ENCODE measurements around the gene ZC3H15. TPM values are rescaled to one million over a fixed set of nuclear protein-coding genes. Genes with fewer than 3 reads are reported as not detected.

Gene ZC3H15
- total and polyA plus RNA-seq, 7 experiments from 2014 or later: 53.4 to 87.4 (median 66.8) TPM

DNA sequence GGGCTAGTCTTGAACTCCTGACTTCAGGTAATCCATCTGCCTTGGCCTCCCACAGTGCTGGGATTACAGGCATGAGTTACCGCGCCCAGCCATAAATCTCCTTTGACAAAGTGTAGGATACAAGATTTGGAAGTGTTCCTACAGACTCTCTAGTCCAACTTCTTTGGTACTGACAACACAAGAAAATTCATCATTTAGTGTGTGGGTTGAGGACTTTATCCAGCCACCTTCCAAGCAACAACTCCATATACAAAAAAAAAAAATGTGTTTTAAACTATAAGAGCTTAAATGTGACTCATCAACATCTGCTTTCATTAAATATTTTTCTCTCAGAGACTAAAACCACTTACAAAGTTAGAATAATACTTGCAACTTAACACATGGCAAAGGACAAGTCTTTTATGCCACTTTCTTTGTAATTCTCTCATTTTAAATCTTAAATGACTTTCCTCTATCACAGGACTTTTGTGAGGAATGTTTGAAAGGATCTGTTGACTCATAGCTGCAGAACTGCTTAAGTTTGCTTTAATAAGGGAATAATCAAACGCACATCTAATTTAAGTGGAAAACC is 57.6 kb downstream of the ZC3H15 start:
- POLR2A ChIA-PET: no interaction called here
- CTCF ChIA-PET: no interaction called here
- DNase-seq (no peak), ATAC-seq (no peak)
- H3K27me3 Mint-ChIP-seq: peaks cover 0 to 8% (median 5%) of the 10 kb centered on the region in 5 donors
- Histone ChIP-seq H3K27ac (ENCODE audit: low read depth, low read length) (no peak overlapping the region), H3K36me3 (ENCODE audit: control insufficient read depth in 2 of 3, insufficient read depth in 3 of 3, low read length in 3 of 3) (no peaks in the 10 kb centered on the region), H3K27me3 (ENCODE audit: control insufficient read depth in 2 of 2, insufficient read depth in 2 of 2, low read length in 2 of 2) (no peaks in the 10 kb centered on the region), H3K4me3 (ENCODE audit: low read length) (no peak overlapping the region), H3K9me3 (ENCODE audit: control insufficient read depth in 2 of 3, low read length in 3 of 3) (no peaks in the 10 kb centered on the region), H3K4me1 (ENCODE audit: control insufficient read depth in 2 of 2, insufficient read depth in 2 of 2, low read length in 2 of 2) (no peaks in the 10 kb centered on the region)
- H3K36me3 Mint-ChIP-seq: peaks cover 0 to 5% (median 0%) of the 10 kb centered on the region in 5 donors
- H3K27ac Mint-ChIP-seq: no peak overlapping the region
- H3K4me1 Mint-ChIP-seq: no peaks in the 10 kb centered on the region
- no peaks in the 10 kb centered on the region for H3K9me3 Mint-ChIP-seq
- H3K4me3 Mint-ChIP-seq: no peak overlapping the region
- intact Hi-C loops (cut with micrococcal nuclease): no loop called here

DNA sequence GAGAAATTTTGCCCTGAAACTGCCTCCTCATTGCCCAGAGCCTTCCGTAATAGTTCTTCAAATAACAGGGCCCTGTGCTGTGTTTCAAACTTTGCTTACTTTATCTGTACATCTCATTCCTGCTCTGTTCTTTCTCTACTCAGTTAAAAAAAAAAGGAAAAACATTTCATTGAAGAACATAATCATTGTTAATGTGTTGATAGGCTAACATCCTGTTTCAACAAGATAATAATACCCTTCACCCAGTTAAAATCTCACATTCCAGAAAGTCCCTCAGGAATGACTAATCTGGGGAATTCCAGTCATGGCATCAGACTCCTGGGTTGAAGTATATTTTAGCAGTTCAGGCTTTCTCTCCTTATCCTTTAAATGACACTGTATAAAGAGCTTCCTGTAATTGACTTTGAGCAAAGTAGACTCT is 58.2 kb downstream of the ZC3H15 start:
- no peaks in the 10 kb centered on the region for H3K9me3 Mint-ChIP-seq
- H3K36me3 Mint-ChIP-seq: peaks cover 0 to 5% (median 0%) of the 10 kb centered on the region in 5 donors
- H3K4me1 Mint-ChIP-seq: no peaks in the 10 kb centered on the region
- Histone ChIP-seq H3K4me3 (ENCODE audit: low read length) (no peak overlapping the region), H3K27me3 (ENCODE audit: control insufficient read depth in 2 of 2, insufficient read depth in 2 of 2, low read length in 2 of 2) (no peaks in the 10 kb centered on the region), H3K27ac (ENCODE audit: low read depth, low read length) (no peak overlapping the region), H3K36me3 (ENCODE audit: control insufficient read depth in 2 of 3, insufficient read depth in 3 of 3, low read length in 3 of 3) (no peaks in the 10 kb centered on the region), H3K4me1 (ENCODE audit: control insufficient read depth in 2 of 2, insufficient read depth in 2 of 2, low read length in 2 of 2) (no peaks in the 10 kb centered on the region), H3K9me3 (ENCODE audit: control insufficient read depth in 2 of 3, low read length in 3 of 3) (no peaks in the 10 kb centered on the region)
- intact Hi-C loops (cut with micrococcal nuclease): no loop called here
- no peak overlapping the region for H3K4me3 Mint-ChIP-seq
- no peak for ATAC-seq
- CTCF ChIA-PET: no interaction called here
- POLR2A ChIA-PET: no interaction called here
- DNase-seq: no peak
- H3K27me3 Mint-ChIP-seq: peaks cover 0 to 8% (median 2%) of the 10 kb centered on the region in 5 donors
- H3K27ac Mint-ChIP-seq: no peak overlapping the region

DNA sequence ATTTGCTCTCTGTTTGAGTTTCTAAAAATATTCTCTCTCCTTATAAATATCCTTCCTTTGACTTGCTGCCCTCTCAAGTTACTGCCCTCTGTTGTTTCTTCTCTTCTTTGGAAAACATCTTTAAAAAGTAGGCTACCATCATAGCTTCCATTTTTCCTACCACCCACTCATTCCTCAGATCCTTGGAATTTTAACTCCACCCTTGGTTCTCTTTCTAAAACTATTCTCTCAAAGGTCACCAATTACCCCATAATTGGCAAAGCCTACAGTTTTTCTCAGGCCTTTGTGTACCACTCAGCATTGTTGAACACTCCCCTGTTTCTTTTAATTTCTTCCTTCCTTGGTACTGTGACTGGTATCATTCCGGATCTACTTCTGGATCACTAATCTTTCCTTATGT is 60.8 kb downstream of the ZC3H15 start:
- ChIA-PET POLR2A (no interaction called here), CTCF (interaction anchor here (1.4 kb wide), 1 partner anchor 8 kb away, joined by 3 read pairs; no protein-coding TSS in a partner anchor)
- H3K27ac ChIP-seq (ENCODE audit: low read depth, low read length): no peak overlapping the region
- no peaks in the 10 kb centered on the region for H3K4me1 ChIP-seq (ENCODE audit: control insufficient read depth in 2 of 2, insufficient read depth in 2 of 2, low read length in 2 of 2)
- H3K27ac Mint-ChIP-seq: no peak overlapping the region
- no peaks in the 10 kb centered on the region for H3K9me3 Mint-ChIP-seq
- H3K36me3 ChIP-seq (ENCODE audit: control insufficient read depth in 2 of 3, insufficient read depth in 3 of 3, low read length in 3 of 3): no peaks in the 10 kb centered on the region
- no peak for DNase-seq
- H3K9me3 ChIP-seq (ENCODE audit: control insufficient read depth in 2 of 3, low read length in 3 of 3): no peaks in the 10 kb centered on the region
- intact Hi-C loops (cut with micrococcal nuclease): no loop called here
- H3K4me1 Mint-ChIP-seq: no peaks in the 10 kb centered on the region
- H3K36me3 Mint-ChIP-seq: peaks cover 0 to 5% (median 0%) of the 10 kb centered on the region in 5 donors
- no peaks in the 10 kb centered on the region for H3K27me3 ChIP-seq (ENCODE audit: control insufficient read depth in 2 of 2, insufficient read depth in 2 of 2, low read length in 2 of 2)
- peaks cover 5 to 12% (median 9%) of the 10 kb centered on the region in 5 donors for H3K27me3 Mint-ChIP-seq
- H3K4me3 Mint-ChIP-seq: no peak overlapping the region
- ATAC-seq: no peak
- H3K4me3 ChIP-seq (ENCODE audit: low read length): no peak overlapping the region

DNA sequence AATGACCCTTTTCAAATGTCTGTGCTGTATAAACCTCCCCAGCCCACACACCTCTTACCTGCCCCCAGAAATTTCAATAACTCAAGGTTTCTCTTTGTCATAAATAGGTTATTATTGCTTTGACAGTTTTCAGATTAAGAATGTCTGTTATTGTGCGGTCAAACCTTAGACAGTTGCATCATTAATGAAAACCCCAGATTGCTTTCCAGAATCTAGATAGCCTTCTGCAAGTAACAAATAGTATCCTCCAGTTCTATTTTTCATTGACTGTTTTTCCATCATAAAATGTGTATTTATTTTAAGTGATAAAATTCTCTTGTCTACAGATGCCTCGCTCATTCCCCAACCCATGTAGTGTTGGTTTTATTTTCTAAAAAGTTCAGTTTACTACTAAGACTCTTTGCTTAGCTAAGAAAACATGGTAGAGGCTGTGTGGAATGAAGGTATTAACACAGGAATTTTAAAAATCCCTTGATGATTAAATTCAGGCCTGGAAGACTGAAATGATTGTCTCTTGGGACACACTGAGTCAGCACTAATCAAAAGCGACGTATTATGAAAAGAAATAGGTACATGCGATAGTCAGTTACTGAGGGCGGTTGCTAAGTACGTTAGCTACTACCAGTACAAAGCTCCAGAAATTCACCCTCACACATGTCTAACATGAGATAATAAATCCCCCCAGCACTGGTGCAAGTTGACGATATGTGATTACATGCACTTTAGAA is 65.4 kb downstream of the ZC3H15 start:
- no peaks in the 10 kb centered on the region for H3K27me3 ChIP-seq (ENCODE audit: control insufficient read depth in 2 of 2, insufficient read depth in 2 of 2, low read length in 2 of 2)
- no peaks in the 10 kb centered on the region for H3K4me1 Mint-ChIP-seq
- H3K36me3 Mint-ChIP-seq: peaks cover 0 to 4% (median 0%) of the 10 kb centered on the region in 5 donors
- no peak overlapping the region for H3K4me3 Mint-ChIP-seq
- H3K4me1 ChIP-seq (ENCODE audit: control insufficient read depth in 2 of 2, insufficient read depth in 2 of 2, low read length in 2 of 2): no peaks in the 10 kb centered on the region
- no peak overlapping the region for H3K27ac Mint-ChIP-seq
- H3K4me3 ChIP-seq (ENCODE audit: low read length): no peak overlapping the region
- POLR2A ChIA-PET: no interaction called here
- CTCF ChIA-PET: no interaction called here
- no peaks in the 10 kb centered on the region for H3K9me3 ChIP-seq (ENCODE audit: control insufficient read depth in 2 of 3, low read length in 3 of 3)
- intact Hi-C loops (cut with micrococcal nuclease): no loop called here
- H3K9me3 Mint-ChIP-seq: no peaks in the 10 kb centered on the region
- H3K36me3 ChIP-seq (ENCODE audit: control insufficient read depth in 2 of 3, insufficient read depth in 3 of 3, low read length in 3 of 3): no peaks in the 10 kb centered on the region
- H3K27me3 Mint-ChIP-seq: peaks cover 4 to 14% (median 9%) of the 10 kb centered on the region in 5 donors
- ATAC-seq (no peak), DNase-seq (no peak)
- H3K27ac ChIP-seq (ENCODE audit: low read depth, low read length): no peak overlapping the region

DNA sequence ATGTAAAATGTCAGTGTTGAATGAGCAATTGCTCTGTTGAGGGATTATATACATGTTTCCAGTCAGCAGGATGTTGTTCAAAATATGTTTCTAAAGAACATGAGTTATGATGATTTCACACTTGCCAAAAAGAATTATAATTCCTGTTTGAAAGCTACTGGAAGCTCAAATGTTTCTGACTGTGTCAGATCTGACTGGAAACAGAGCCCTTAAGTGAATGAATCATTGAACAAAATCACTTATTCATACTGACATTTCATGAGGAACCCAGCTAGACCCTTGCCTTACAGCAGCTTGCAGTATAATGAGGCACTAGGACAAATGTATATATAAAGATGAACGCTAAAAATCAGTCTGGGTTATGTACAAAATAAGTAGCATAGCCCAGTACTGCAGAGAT is 68.4 kb downstream of the ZC3H15 start:
- H3K36me3 Mint-ChIP-seq: peaks cover 0 to 8% (median 0%) of the 10 kb centered on the region in 5 donors
- no peaks in the 10 kb centered on the region for H3K36me3 ChIP-seq (ENCODE audit: control insufficient read depth in 2 of 3, insufficient read depth in 3 of 3, low read length in 3 of 3)
- ATAC-seq: no peak
- CTCF ChIA-PET: interaction anchor here (1.2 kb wide), 1 partner anchor 8 kb away, joined by 3 read pairs; no protein-coding TSS in a partner anchor
- no peak overlapping the region for H3K27ac Mint-ChIP-seq
- no peak overlapping the region for H3K27ac ChIP-seq (ENCODE audit: low read depth, low read length)
- H3K4me1 ChIP-seq (ENCODE audit: control insufficient read depth in 2 of 2, insufficient read depth in 2 of 2, low read length in 2 of 2): no peaks in the 10 kb centered on the region
- intact Hi-C loops (cut with micrococcal nuclease): no loop called here
- H3K27me3 ChIP-seq (ENCODE audit: control insufficient read depth in 2 of 2, insufficient read depth in 2 of 2, low read length in 2 of 2): no peaks in the 10 kb centered on the region
- H3K9me3 Mint-ChIP-seq: no peaks in the 10 kb centered on the region
- no peak overlapping the region for H3K4me3 Mint-ChIP-seq
- H3K9me3 ChIP-seq (ENCODE audit: control insufficient read depth in 2 of 3, low read length in 3 of 3): no peaks in the 10 kb centered on the region
- H3K4me1 Mint-ChIP-seq: no peaks in the 10 kb centered on the region
- DNase-seq: no peak
- H3K4me3 ChIP-seq (ENCODE audit: low read length): no peak overlapping the region
- H3K27me3 Mint-ChIP-seq: peaks cover 4 to 14% (median 9%) of the 10 kb centered on the region in 5 donors
- POLR2A ChIA-PET: no interaction called here

DNA sequence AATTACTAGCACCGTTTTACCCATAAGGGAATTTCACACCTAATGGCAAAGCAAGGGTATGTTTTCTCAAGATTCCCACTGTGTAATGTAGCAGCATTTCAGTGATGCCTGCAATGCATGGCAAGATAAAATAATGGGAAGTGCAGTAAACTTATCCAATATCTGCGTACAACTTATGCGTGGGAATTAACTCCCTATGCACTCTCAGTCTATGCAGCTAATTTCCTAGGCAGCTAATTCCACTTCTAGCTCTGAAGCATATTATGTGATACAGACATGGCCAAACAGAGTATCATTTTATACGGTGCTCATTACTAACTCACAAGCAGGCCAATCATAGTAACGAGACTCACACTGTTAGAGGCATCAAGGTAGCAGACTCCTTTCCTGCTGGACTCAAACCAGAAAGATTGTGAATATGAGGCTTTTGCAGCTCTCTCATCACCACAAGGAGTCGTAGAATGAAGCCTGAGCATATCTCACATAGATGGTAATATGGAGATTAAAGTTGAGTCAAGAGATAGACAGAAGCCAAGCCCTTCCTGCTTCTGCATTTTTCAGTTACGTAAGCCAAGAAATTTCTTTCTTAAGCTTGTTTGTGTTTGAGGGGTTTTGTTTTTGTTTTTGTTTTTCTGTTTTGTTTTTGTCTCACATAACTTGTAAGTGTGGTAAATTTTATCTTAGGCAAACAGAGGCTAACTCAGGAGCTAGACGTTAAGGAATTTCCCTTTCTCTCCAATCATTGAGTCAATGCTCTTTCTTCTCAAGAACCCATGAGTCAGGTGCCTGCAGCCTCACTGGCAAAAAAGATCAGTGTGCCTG is 69.0 kb downstream of the ZC3H15 start:
- H3K27me3 ChIP-seq (ENCODE audit: control insufficient read depth in 2 of 2, insufficient read depth in 2 of 2, low read length in 2 of 2): no peaks in the 10 kb centered on the region
- ATAC-seq: peak; percentile 40
- DNase-seq: no peak
- POLR2A ChIA-PET: no interaction called here
- H3K9me3 Mint-ChIP-seq: no peaks in the 10 kb centered on the region
- no peak overlapping the region for H3K4me3 Mint-ChIP-seq
- peaks cover 4 to 12% (median 7%) of the 10 kb centered on the region in 5 donors for H3K27me3 Mint-ChIP-seq
- H3K9me3 ChIP-seq (ENCODE audit: control insufficient read depth in 2 of 3, low read length in 3 of 3): no peaks in the 10 kb centered on the region
- intact Hi-C loops (cut with micrococcal nuclease): no loop called here
- H3K27ac ChIP-seq (ENCODE audit: low read depth, low read length): no peak overlapping the region
- H3K36me3 Mint-ChIP-seq: peaks cover 0 to 8% (median 0%) of the 10 kb centered on the region in 5 donors
- H3K27ac Mint-ChIP-seq: no peak overlapping the region
- no peaks in the 10 kb centered on the region for H3K4me1 Mint-ChIP-seq
- CTCF ChIA-PET: interaction anchor here (1.2 kb wide), 1 partner anchor 8 kb away, joined by 3 read pairs; no protein-coding TSS in a partner anchor
- no peak overlapping the region for H3K4me3 ChIP-seq (ENCODE audit: low read length)
- no peaks in the 10 kb centered on the region for H3K4me1 ChIP-seq (ENCODE audit: control insufficient read depth in 2 of 2, insufficient read depth in 2 of 2, low read length in 2 of 2)
- no peaks in the 10 kb centered on the region for H3K36me3 ChIP-seq (ENCODE audit: control insufficient read depth in 2 of 3, insufficient read depth in 3 of 3, low read length in 3 of 3)

Measured in naive thymus-derived CD4-positive, alpha-beta T cell (primary cell).